Psoas muscle (tissue), 8 donors: ENCODE data around the gene WWOX. TPM values are rescaled to one million over a fixed set of nuclear protein-coding genes. Genes with fewer than 3 reads are reported as not detected.

Source experiments
- ATAC-seq, 4 donors: fragments of 200-7000 bp; cut with Tn5 transposase; one replicate each; pipeline ENCODE4 v1.9.1; 2020; ENCODE audit warnings: moderate library complexity in 3 of 4, mild to moderate bottlenecking in 2 of 4
- DNase-seq, 2 donors: peaks; one replicate each; pipeline ENCODE4 v3.0.0-alpha.2; 2020
- H3K27ac ChIP-seq: fragments of 200-600 bp; one replicate; pipeline ENCODE4 v1.8.0; 2022
- H3K27me3 ChIP-seq, 3 donors: fragments of 200-600 bp in 1 of 3; one replicate each; pipeline versions ENCODE4 v1.6.1 to v1.8.0; 2013 to 2022; ENCODE audit warnings: low read length in 2 of 3, mild to moderate bottlenecking in 2 of 3, moderate library complexity in 1 of 3; ENCODE audit not compliant: insufficient read depth in 3 of 3
- H3K36me3 ChIP-seq, 2 donors: fragments of 200-600 bp in 1 of 2; one replicate each; pipeline versions ENCODE4 v1.6.1 to v1.8.0; 2013 to 2022; ENCODE audit warnings: low read depth in 1 of 2, mild to moderate bottlenecking in 1 of 2, moderate library complexity in 1 of 2; ENCODE audit not compliant: insufficient read depth in 1 of 2
- H3K4me1 ChIP-seq: fragments of 200-600 bp; one replicate; pipeline ENCODE4 v1.8.0; 2022
- H3K4me3 ChIP-seq: fragments of 200-600 bp; one replicate; pipeline ENCODE4 v1.8.0; 2022; ENCODE audit warnings: mild to moderate bottlenecking
- H3K9me3 ChIP-seq: fragments of 200-600 bp; one replicate; pipeline ENCODE4 v1.8.0; 2022
- CTCF ChIP-seq: fragments of 200-600 bp; IDR thresholded peaks from one replicate; pipeline ENCODE4 v1.8.0; 2022; ENCODE audit warnings: antibody characterized with exemption
- WGBS, 3 donors: extraction: QIAGEN DNeasy Blood & Tissue Kit; methylation state at CpG; one replicate each; pipeline versions ENCODE4 v1.1.6 to v1.1.7; 2013; 5-methylcytosine and 5-hydroxymethylcytosine counted together
- intact Hi-C, 2 donors: fragments of 100-400 bp; cut with DNase I; formaldehyde crosslinking; loops; one replicate each; pipeline versions ENCODE4 v1.11.0 to v1.14.2; 2022
- polyA plus RNA-seq, 3 donors: library from polyadenylated mRNA; stranded (reverse); fragments of 200-250 nt; gene quantifications; one replicate each; pipeline ENCODE4 v1.2.3, GENCODE V29; 2013
- total RNA-seq, 4 donors: library from RNA; stranded (reverse); fragmentation: NEBNext Ultra II Directional in 2 of 4; extraction: Animal tissue kit (Norgen Biotek cat#: 25700) in 2 of 4; gene quantifications; one replicate each; pipeline versions ENCODE4 v1.2.1 to v1.2.4, GENCODE V29; 2021 to 2023
- donor health status: healthy with polysubstance abuse.
- donor health status: DM: no; HTN: no; CAD: no; lungs with moderate emphysema.
- donor health status: Bipolar disorder and iron deficiency.
- donor health status: healthy.
- donor health status: DM: yes; HTN: yes; CAD: no.
- donor health status: DM: no; HTN: no; CAD: no.
- donor health status: DM: no; HTN: no; CAD: no.
- donor health status: DM: yes; HTN: yes; CAD: no.

The WWOX gene
- total and polyA plus RNA-seq, 7 donors, result 3.1 to 6.6 (median 5.0) TPM

- no peaks in the 10 kb centered on the region for H3K9me3 ChIP-seq
- WGBS, 3 donors, result 80 to 85% (median 82%) methylated on average over 3 of the region's 3 CpGs
- ATAC-seq, result no peak
- no peaks in the 10 kb centered on the region for H3K4me1 ChIP-seq
- DNase-seq, result no peak
- H3K27ac ChIP-seq, result no peak overlapping the region
- H3K36me3 ChIP-seq, result no peaks in the 10 kb centered on the region
- no peak for TF ChIP-seq CTCF
- H3K27me3 ChIP-seq, result no peaks in the 10 kb centered on the region
- intact Hi-C loops, result no loop called here
- H3K4me3 ChIP-seq, result no peak overlapping the region
Measured at GRCh38 chr16:79110242-79110641, 1010.8 kb downstream of the WWOX start.

GRCh38 chr16:79110953-79111352 is 1011.5 kb downstream of the WWOX start:
- TF ChIP-seq CTCF, result no peak
- no peak for ATAC-seq
- intact Hi-C loops, result no loop called here
- WGBS, 3 donors, result 82 to 88% (median 86%) methylated on average over 3 of the region's 3 CpGs
- Histone ChIP-seq H3K9me3 (no peaks in the 10 kb centered on the region), H3K27me3 (no peaks in the 10 kb centered on the region), H3K4me3 (no peak overlapping the region), H3K4me1 (no peaks in the 10 kb centered on the region), H3K36me3 (no peaks in the 10 kb centered on the region), H3K27ac (no peak overlapping the region)
- no peak for DNase-seq

- Histone ChIP-seq H3K27me3 (no peaks in the 10 kb centered on the region), H3K27ac (no peak overlapping the region), H3K9me3 (no peaks in the 10 kb centered on the region), H3K36me3 (no peaks in the 10 kb centered on the region), H3K4me1 (no peaks in the 10 kb centered on the region), H3K4me3 (no peak overlapping the region)
- no peak for TF ChIP-seq CTCF
- WGBS, 3 donors, result 94 to 97% (median 94%) methylated on average over 12 of the region's 12 CpGs
- ATAC-seq (no peak), DNase-seq (no peak)
- intact Hi-C loops, result no loop called here
Measured at GRCh38 chr16:79112462-79112861, 1013.0 kb downstream of the WWOX start.

DNA sequence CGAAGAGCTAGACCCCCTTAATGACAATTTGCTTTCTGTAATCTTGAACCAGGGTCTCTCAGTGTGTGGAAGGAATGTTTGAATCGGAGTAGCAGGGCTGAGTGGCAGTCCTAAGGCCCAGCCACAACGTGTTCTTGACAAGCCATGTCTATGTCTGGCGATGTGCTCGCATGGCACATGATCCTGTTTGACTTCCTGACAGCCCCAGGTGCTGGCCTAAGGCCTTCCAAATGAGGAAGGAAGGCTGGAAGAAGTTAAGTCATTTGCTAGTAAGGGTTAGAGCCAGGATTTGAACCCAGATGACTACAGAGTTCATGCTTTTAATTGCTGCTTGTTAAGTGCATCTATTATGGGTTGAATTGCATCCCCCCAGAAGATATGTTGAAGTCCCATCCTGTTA is 1014.4 kb downstream of the WWOX start:
- H3K9me3 ChIP-seq, result no peaks in the 10 kb centered on the region
- no peaks in the 10 kb centered on the region for H3K36me3 ChIP-seq
- DNase-seq (no peak), ATAC-seq (no peak)
- 78 to 84% (median 79%) methylated on average over 5 of the region's 5 CpGs for WGBS, 3 donors
- no peaks in the 10 kb centered on the region for H3K4me1 ChIP-seq
- TF ChIP-seq CTCF, result no peak
- no peak overlapping the region for H3K4me3 ChIP-seq
- no peak overlapping the region for H3K27ac ChIP-seq
- intact Hi-C loops, result no loop called here
- no peaks in the 10 kb centered on the region for H3K27me3 ChIP-seq

DNA sequence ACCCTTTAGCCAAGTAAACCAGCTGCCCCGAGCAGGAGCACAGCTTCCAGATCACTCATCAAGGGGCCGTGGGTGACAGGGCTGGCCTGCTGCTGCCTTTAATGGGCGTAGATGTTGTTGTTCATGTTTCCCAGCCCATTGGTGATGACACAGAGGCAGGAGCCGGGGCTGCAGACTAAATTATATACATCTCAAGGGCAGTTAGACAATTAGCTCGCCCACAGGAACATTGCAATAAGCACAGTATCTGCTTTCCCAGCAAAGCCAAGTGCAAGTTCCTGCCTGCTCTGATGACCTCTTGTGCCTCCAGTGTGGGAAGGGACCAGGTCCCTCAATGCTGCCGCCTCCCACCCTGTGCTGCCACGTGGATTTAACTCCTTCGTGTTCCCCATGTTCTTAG is 1015.3 kb downstream of the WWOX start:
- Histone ChIP-seq H3K27ac (no peak overlapping the region), H3K4me3 (no peak overlapping the region), H3K4me1 (no peaks in the 10 kb centered on the region), H3K9me3 (no peaks in the 10 kb centered on the region), H3K36me3 (no peaks in the 10 kb centered on the region), H3K27me3 (no peaks in the 10 kb centered on the region)
- TF ChIP-seq CTCF, result no peak
- ATAC-seq (no peak), DNase-seq (no peak)
- intact Hi-C loops, result no loop called here
- 50 to 67% (median 51%) methylated on average over 8 of the region's 8 CpGs for WGBS, 3 donors
